KMS-11 (cell line): ENCODE data around the gene GPR101.

Experiments used
- H2AFZ ChIP-seq: fragments of 200-600 bp; sonication (generic); 2 replicates; pipeline ENCODE4 v1.6.1; 2016; ENCODE audit warnings: antibody characterized with exemption, mixed run types, low read depth
- H3K27ac ChIP-seq: fragments of 200-600 bp; sonication (generic); 2 replicates; pipeline ENCODE4 v1.6.1; 2016; ENCODE audit warnings: mild to moderate bottlenecking, mixed run types
- H3K27me3 ChIP-seq: fragments of 200-600 bp; sonication (generic); 2 replicates; pipeline ENCODE4 v1.6.1; 2017; ENCODE audit warnings: mild to moderate bottlenecking, low read depth, mixed run types, moderate library complexity; ENCODE audit not compliant: insufficient read depth
- H3K36me3 ChIP-seq: fragments of 200-600 bp; sonication (generic); 2 replicates; pipeline ENCODE4 v1.6.1; 2017; ENCODE audit warnings: mild to moderate bottlenecking, mixed run types; ENCODE audit not compliant: insufficient read depth
- H3K4me1 ChIP-seq: fragments of 200-600 bp; sonication (generic); 2 replicates; pipeline ENCODE4 v1.6.1; 2016; ENCODE audit warnings: mild to moderate bottlenecking, low read depth, mixed run types; ENCODE audit not compliant: poor library complexity, severe bottlenecking
- H3K4me2 ChIP-seq: fragments of 200-600 bp; sonication (generic); 2 replicates; pipeline ENCODE4 v1.7.0; 2016; ENCODE audit warnings: mild to moderate bottlenecking, mixed run types
- H3K4me3 ChIP-seq: fragments of 200-600 bp; sonication (generic); IDR thresholded peaks from 2 replicates; pipeline ENCODE4 v1.6.1; 2017; ENCODE audit warnings: low read depth, low read length, mixed read lengths; ENCODE audit not compliant: insufficient read depth
- H3K79me2 ChIP-seq: fragments of 200-600 bp; sonication (generic); 2 replicates; pipeline ENCODE4 v1.6.1; 2016; ENCODE audit warnings: low read depth, mixed run types; ENCODE audit not compliant: insufficient read depth
- H3K9ac ChIP-seq: fragments of 200-600 bp; sonication (generic); 2 replicates; pipeline ENCODE4 v1.6.1; 2016; ENCODE audit warnings: mild to moderate bottlenecking, mixed run types
- H4K20me1 ChIP-seq: fragments of 200-600 bp; sonication (generic); 2 replicates; pipeline ENCODE4 v1.6.1; 2016; ENCODE audit warnings: mild to moderate bottlenecking, mixed run types; ENCODE audit not compliant: insufficient read depth
- CTCF ChIP-seq: fragments of 200-600 bp; sonication (generic); conservative IDR thresholded peaks from 2 replicates; pipeline ENCODE4 v1.6.1; 2017; ENCODE audit warnings: low read depth, mild to moderate bottlenecking, antibody characterized with exemption, low read length, moderate library complexity, mixed read lengths

Gene GPR101

GRCh38 chrX:137040113-137040794 lies 6.5 kb upstream of the GPR101 start:
- Histone ChIP-seq H3K36me3 (no peaks in the 10 kb centered on the region), H3K79me2 (no peaks in the 10 kb centered on the region), H4K20me1 (no peaks in the 10 kb centered on the region), H3K27me3 (no peaks in the 10 kb centered on the region), H3K9ac (no peak overlapping the region), H3K27ac (no peak overlapping the region), H3K4me2 (no peak overlapping the region), H2AFZ (no peak overlapping the region), H3K4me1 (no peaks in the 10 kb centered on the region), H3K4me3 (no peak overlapping the region)
- no peak for TF ChIP-seq CTCF

- no peak overlapping the region for H2AFZ ChIP-seq
- no peaks in the 10 kb centered on the region for H3K27me3 ChIP-seq
- H3K4me2 ChIP-seq, result no peak overlapping the region
- no peak overlapping the region for H3K4me3 ChIP-seq
- no peaks in the 10 kb centered on the region for H3K4me1 ChIP-seq
- no peaks in the 10 kb centered on the region for H4K20me1 ChIP-seq
- H3K27ac ChIP-seq, result no peak overlapping the region
- no peak for TF ChIP-seq CTCF
- no peak overlapping the region for H3K9ac ChIP-seq
- H3K36me3 ChIP-seq, result no peaks in the 10 kb centered on the region
- no peaks in the 10 kb centered on the region for H3K79me2 ChIP-seq
These were observed 695 bp upstream of the GPR101 start for GRCh38 chrX:137034508-137034872.

GRCh38 chrX:137032841-137033773 lies 688 bp downstream of the GPR101 start:
- Histone ChIP-seq H3K4me2 (peak overlapping the region; percentile 79), H2AFZ (peak overlapping the region; percentile 97), H3K27me3 (no peaks in the 10 kb centered on the region), H4K20me1 (no peaks in the 10 kb centered on the region), H3K4me1 (no peaks in the 10 kb centered on the region), H3K79me2 (no peaks in the 10 kb centered on the region), H3K36me3 (no peaks in the 10 kb centered on the region), H3K27ac (no peak overlapping the region), H3K4me3 (no peak overlapping the region), H3K9ac (no peak overlapping the region)
- no peak for TF ChIP-seq CTCF

GRCh38 chrX:137032341-137032694 lies 1.5 kb downstream of the GPR101 start:
- Histone ChIP-seq H3K4me3 (no peak overlapping the region), H3K4me1 (no peaks in the 10 kb centered on the region), H3K27ac (no peak overlapping the region), H3K36me3 (no peaks in the 10 kb centered on the region), H3K79me2 (no peaks in the 10 kb centered on the region), H3K27me3 (no peaks in the 10 kb centered on the region), H4K20me1 (no peaks in the 10 kb centered on the region), H3K9ac (peak overlapping the region; percentile 54; the same call in 1 of the 2 replicates), H3K4me2 (peak overlapping the region; percentile 79), H2AFZ (peak overlapping the region; percentile 97)
- TF ChIP-seq CTCF, result no peak
